GM12872 (cell line): ENCODE results near the gene SLC4A1.

ENCODE experiments used
- CTCF ChIP-seq: IDR thresholded peaks from 3 replicates; pipeline ENCODE4 v1.5.1; 2011; ENCODE audit warnings: low read depth, mild to moderate bottlenecking, low read length, moderate library complexity; ENCODE audit not compliant: insufficient read depth

SLC4A1 gene

GRCh38 chr17:44205962-44206824 lies 61.7 kb downstream of the SLC4A1 start:
- TF ChIP-seq CTCF: no peak

GRCh38 chr17:44204441-44204882 lies 63.5 kb downstream of the SLC4A1 start:
- TF ChIP-seq CTCF: no peak

GRCh38 chr17:44203731-44204440 lies 64.0 kb downstream of the SLC4A1 start:
- TF ChIP-seq CTCF: peak; percentile 81

- no peak for TF ChIP-seq CTCF
These were observed 65.2 kb downstream of the SLC4A1 start for GRCh38 chr17:44202756-44203155.

DNA sequence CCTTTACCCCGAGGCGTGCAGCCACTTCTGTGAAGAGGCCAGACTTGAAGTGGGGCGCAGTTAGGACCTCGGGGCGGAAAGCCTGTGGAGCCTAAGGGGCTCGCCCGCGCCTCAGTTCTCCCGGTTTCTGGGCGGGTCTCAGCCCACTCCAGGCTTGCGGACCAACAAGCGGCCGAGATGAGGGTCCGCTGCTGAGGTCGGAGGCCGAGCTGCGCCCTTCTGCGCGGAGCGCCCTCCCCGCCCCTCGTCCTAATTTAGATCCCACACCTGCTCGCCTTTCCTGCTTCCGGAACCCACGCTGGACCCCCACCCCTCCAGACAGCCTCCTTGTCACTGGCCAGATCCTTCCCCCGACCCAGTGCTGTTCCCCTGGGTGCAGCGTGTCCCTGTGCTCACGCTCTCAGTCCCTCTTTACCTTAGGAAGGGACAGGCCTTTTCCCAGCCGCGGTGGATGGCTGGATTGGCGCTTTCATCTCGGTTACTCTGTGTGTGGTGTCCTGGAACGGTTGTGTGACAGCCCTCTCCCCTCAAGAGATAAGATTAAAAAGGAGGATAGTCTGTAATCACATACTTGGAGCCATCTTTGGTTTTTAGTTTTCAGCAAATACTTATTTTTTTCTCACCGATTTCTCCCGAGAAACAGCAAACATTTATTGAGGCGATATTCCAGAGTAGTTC lies 67.3 kb downstream of the SLC4A1 start:
- TF ChIP-seq CTCF: 0 out of 3 replicates have a peak, but pooled peaks have one; percentile 6

- no peak for TF ChIP-seq CTCF
These were observed 68.1 kb downstream of the SLC4A1 start, which contains the start of gene ATXN7L3 for GRCh38 chr17:44199553-44200477. Gene ATXN7L3 (minus strand): TSS chr17:44199884. CDS start chr17:44198070, 1,814 bp downstream.
